ENCODE results near the gene IFITM2.
"Not testable (repeated sequence)": the region's sequence is repeated elsewhere in the genome, so short reads cannot be mapped to it uniquely, and the experiment has no call there.

IFITM2 gene

GRCh38 chr11:308740-309665 is 1.4 kb downstream of the IFITM2 start:
- DNase-seq (ENCODE audit: low read depth, low spot score) = not testable (repeated sequence)

GRCh38 chr11:309979-310572 is 2.5 kb downstream of the IFITM2 start:
- not testable (repeated sequence) for DNase-seq (ENCODE audit: low read depth, low spot score)

- DNase-seq (ENCODE audit: low read depth, low spot score) = not testable (repeated sequence)
Measured at GRCh38 chr11:311013-311748, 3.6 kb downstream of the IFITM2 start.

GRCh38 chr11:312092-312816 is 4.6 kb downstream of the IFITM2 start:
- no peak for DNase-seq (ENCODE audit: low read depth, low spot score)

GRCh38 chr11:313304-313786 is 5.7 kb downstream of the IFITM2 start:
- DNase-seq (ENCODE audit: low read depth, low spot score) = no peak

- no peak for DNase-seq (ENCODE audit: low read depth, low spot score)
Measured at GRCh38 chr11:313787-314553, 6.4 kb downstream of the IFITM2 start, which contains the start of gene IFITM1. Gene IFITM1, plus strand, starts transcription at chr11:314040. Its CDS starts 131 bp downstream, at chr11:314171.

GRCh38 chr11:314554-314875 is 6.9 kb downstream of the IFITM2 start:
- not testable (repeated sequence) for DNase-seq (ENCODE audit: low read depth, low spot score)

- no peak for DNase-seq (ENCODE audit: low read depth, low spot score)
Measured at GRCh38 chr11:315051-315481, 7.5 kb downstream of the IFITM2 start.

GRCh38 chr11:315516-315994 is 7.9 kb downstream of the IFITM2 start:
- no peak for DNase-seq (ENCODE audit: low read depth, low spot score)

- DNase-seq (ENCODE audit: low read depth, low spot score) = no peak
Measured at GRCh38 chr11:316031-316701, 8.6 kb downstream of the IFITM2 start.

GRCh38 chr11:316891-317301 is 9.3 kb downstream of the IFITM2 start:
- DNase-seq (ENCODE audit: low read depth, low spot score) = no peak

GRCh38 chr11:317668-318404 is 10.2 kb downstream of the IFITM2 start:
- DNase-seq (ENCODE audit: low read depth, low spot score) = not testable (repeated sequence)

- DNase-seq (ENCODE audit: low read depth, low spot score) = not testable (repeated sequence)
Measured at GRCh38 chr11:318405-319120, 10.9 kb downstream of the IFITM2 start.

- DNase-seq (ENCODE audit: low read depth, low spot score) = not testable (repeated sequence)
Measured at GRCh38 chr11:319121-319887, 11.7 kb downstream of the IFITM2 start.

GRCh38 chr11:319888-320273 is 12.3 kb downstream of the IFITM2 start:
- not testable (repeated sequence) for DNase-seq (ENCODE audit: low read depth, low spot score)

GRCh38 chr11:324156-324555 is 16.5 kb downstream of the IFITM2 start:
- DNase-seq (ENCODE audit: low read depth, low spot score) = no peak

- DNase-seq (ENCODE audit: low read depth, low spot score) = not testable (repeated sequence)
Measured at GRCh38 chr11:324593-325517, 17.2 kb downstream of the IFITM2 start.
